Endodermal cell (in vitro differentiated cells): ENCODE results near the gene ALDH7A1. TPM values are rescaled to one million over a fixed set of nuclear protein-coding genes. Genes with fewer than 3 reads are reported as not detected.

Source experiments
- DNase-seq: peaks from one replicate; pipeline ENCODE4 v3.0.0-alpha.2; 2017
- H3K27ac ChIP-seq: 2 replicates; pipeline ENCODE4 v1.5.1; 2013; ENCODE audit warnings: mild to moderate bottlenecking, low read depth, low read length, moderate library complexity
- H3K27me3 ChIP-seq: 2 replicates; pipeline ENCODE4 v1.6.1; 2013; ENCODE audit warnings: mild to moderate bottlenecking, low read length, moderate library complexity; ENCODE audit not compliant: insufficient read depth, control insufficient read depth, poor library complexity, severe bottlenecking
- H3K36me3 ChIP-seq: 2 replicates; pipeline ENCODE4 v1.7.0; 2013; ENCODE audit warnings: mild to moderate bottlenecking, low read length, moderate library complexity; ENCODE audit not compliant: control insufficient read depth, insufficient read depth
- H3K4me1 ChIP-seq: one replicate; pipeline ENCODE4 v1.7.0; 2013; ENCODE audit warnings: low read length; ENCODE audit not compliant: control insufficient read depth, insufficient read depth
- H3K4me3 ChIP-seq: 2 replicates; pipeline ENCODE4 v1.5.1; 2013; ENCODE audit warnings: mild to moderate bottlenecking, low read length, moderate library complexity
- H3K9ac ChIP-seq: 2 replicates; pipeline ENCODE4 v1.6.1; 2013; ENCODE audit warnings: mild to moderate bottlenecking, low read length, moderate library complexity; ENCODE audit not compliant: poor library complexity, severe bottlenecking; ENCODE audit errors: extremely low read depth
- H3K9me3 ChIP-seq: 2 replicates; pipeline ENCODE4 v1.6.1; 2013; ENCODE audit warnings: mild to moderate bottlenecking, low read length, moderate library complexity; ENCODE audit not compliant: control insufficient read depth
- H3K27ac Mint-ChIP-seq: 2 replicates; pipeline ENCODE4 v1.8.0; 2020; ENCODE audit warnings: mixed read lengths
- H3K27me3 Mint-ChIP-seq: 2 replicates; pipeline ENCODE4 v1.8.0; 2021; ENCODE audit warnings: mild to moderate bottlenecking, mixed read lengths; ENCODE audit not compliant: insufficient read depth
- H3K36me3 Mint-ChIP-seq: 2 replicates; pipeline ENCODE4 v1.8.0; 2020; ENCODE audit warnings: low read depth, mixed read lengths
- H3K4me1 Mint-ChIP-seq: 2 replicates; pipeline ENCODE4 v1.8.0; 2020; ENCODE audit warnings: mixed read lengths
- H3K4me3 Mint-ChIP-seq: 2 replicates; pipeline ENCODE4 v1.8.0; 2020; ENCODE audit warnings: mild to moderate bottlenecking, moderate library complexity, mixed read lengths
- H3K9me3 Mint-ChIP-seq: 2 replicates; pipeline ENCODE4 v1.8.0; 2020; ENCODE audit warnings: mild to moderate bottlenecking, mixed read lengths
- CTCF ChIP-seq: fragments of 200-600 bp; sonication (generic); conservative IDR thresholded peaks from 2 replicates; pipeline ENCODE4 v1.5.0; 2021; ENCODE audit warnings: antibody characterized with exemption, mild to moderate bottlenecking
- WGBS, 2 experiments: methylation state at CpG; one replicate each; pipeline versions ENCODE4 v1.1.5 to v1.1.7; 2013; ENCODE audit warnings: missing lambda C conversion rate in 2 of 2, mixed read lengths in 1 of 2; ENCODE audit not compliant: insufficient coverage in 1 of 2, insufficient read length in 1 of 2; 5-methylcytosine and 5-hydroxymethylcytosine counted together
- total RNA-seq, 2 donors: library from RNA; stranded (reverse); fragmentation: NEBNext Ultra II Directional in 1 of 2; extraction: Animal tissue kit (Norgen Biotek cat#: 25700) in 1 of 2; gene quantifications; 2 replicates in 1 of 2; 3 replicates in 1 of 2; pipeline ENCODE4 v1.2.1, GENCODE V29; 2021

Gene ALDH7A1
- total RNA-seq, 2 donors from 2014 or later, result 133 to 192 TPM

GRCh38 chr5:126481243-126481642 is 113.8 kb downstream of the ALDH7A1 start:
- no peaks in the 10 kb centered on the region for H3K4me1 ChIP-seq
- no peak overlapping the region for H3K27ac ChIP-seq
- H3K4me3 ChIP-seq, result no peak overlapping the region
- H3K9me3 ChIP-seq, result no peaks in the 10 kb centered on the region
- no peak overlapping the region for H3K27ac Mint-ChIP-seq
- peaks cover 36% of the 10 kb centered on the region for H3K36me3 Mint-ChIP-seq
- no peaks in the 10 kb centered on the region for H3K27me3 ChIP-seq
- H3K4me3 Mint-ChIP-seq, result no peak overlapping the region
- H3K9ac ChIP-seq, result no peak overlapping the region
- H3K36me3 ChIP-seq, result peaks cover 26% of the 10 kb centered on the region
- no peak for TF ChIP-seq CTCF
- H3K9me3 Mint-ChIP-seq, result no peaks in the 10 kb centered on the region
- no peak for DNase-seq
- no peaks in the 10 kb centered on the region for H3K4me1 Mint-ChIP-seq
- WGBS, 2 experiments, result 88 to 100% methylated on average over 1 to 2 of the region's 2 CpGs
- H3K27me3 Mint-ChIP-seq, result no peaks in the 10 kb centered on the region

Other genes with a start within 250 kb of the ALDH7A1 start
- 10 to 100 TPM in 1 of 2 donors, 1 to 10 TPM in 1; 8.4 to 11.1 TPM for gene GRAMD2B, start 171.8 kb downstream of the ALDH7A1 start, total RNA-seq
- gene PHAX, start 5.7 kb upstream of the ALDH7A1 start, total RNA-seq, result 10 to 100 TPM; 49.9 to 54.1 TPM
- 100 to 1,000 TPM; 185 to 205 TPM for gene LMNB1, start 181.9 kb upstream of the ALDH7A1 start, total RNA-seq